ENCODE data around the gene AQP7. TPM values are rescaled to one million over a fixed set of nuclear protein-coding genes. Genes with fewer than 3 reads are reported as not detected.

AQP7 gene
- polyA plus RNA-seq, 1 donor from 2014 or later: not detected

DNA sequence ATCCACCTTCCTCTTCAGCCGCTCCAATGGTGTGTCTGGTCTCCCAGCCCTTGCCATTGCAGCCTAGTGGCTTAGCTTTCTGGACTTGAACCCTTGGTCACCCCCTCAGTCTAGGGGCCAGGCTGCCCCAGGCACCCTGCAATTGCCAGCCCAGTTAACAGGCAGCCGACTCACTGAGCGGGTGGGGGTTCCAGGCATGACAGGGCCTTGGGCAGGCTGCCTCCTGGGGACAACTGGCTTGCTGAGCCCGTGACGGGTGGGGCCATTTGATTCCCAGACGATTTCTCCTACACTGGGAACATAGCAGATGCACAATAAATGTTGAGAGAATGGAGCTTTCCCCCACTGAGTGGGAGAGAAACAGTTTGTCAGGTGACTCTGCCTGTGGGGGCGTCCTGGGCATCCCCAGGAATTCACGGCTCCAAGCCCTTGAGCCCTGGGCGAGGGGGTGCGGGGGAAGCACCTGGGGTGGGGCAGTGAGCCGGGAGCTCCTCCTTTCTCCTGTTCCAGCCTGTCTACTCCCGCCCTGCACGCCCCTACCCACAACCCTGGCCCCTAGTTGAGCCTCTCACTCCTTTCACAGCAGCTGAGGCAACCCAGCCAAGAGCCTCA is 12.6 kb upstream of the AQP7 start:
- no peak for TF ChIP-seq CTCF (IDR thresholded peaks at IDR 0.05; ENCODE audit: poor library complexity, severe bottlenecking)
- no peak for TF ChIP-seq MXI1 (conservative IDR thresholded peaks at IDR 0.05; ENCODE audit: poor library complexity, severe bottlenecking)
- TF ChIP-seq, protein P1, sequence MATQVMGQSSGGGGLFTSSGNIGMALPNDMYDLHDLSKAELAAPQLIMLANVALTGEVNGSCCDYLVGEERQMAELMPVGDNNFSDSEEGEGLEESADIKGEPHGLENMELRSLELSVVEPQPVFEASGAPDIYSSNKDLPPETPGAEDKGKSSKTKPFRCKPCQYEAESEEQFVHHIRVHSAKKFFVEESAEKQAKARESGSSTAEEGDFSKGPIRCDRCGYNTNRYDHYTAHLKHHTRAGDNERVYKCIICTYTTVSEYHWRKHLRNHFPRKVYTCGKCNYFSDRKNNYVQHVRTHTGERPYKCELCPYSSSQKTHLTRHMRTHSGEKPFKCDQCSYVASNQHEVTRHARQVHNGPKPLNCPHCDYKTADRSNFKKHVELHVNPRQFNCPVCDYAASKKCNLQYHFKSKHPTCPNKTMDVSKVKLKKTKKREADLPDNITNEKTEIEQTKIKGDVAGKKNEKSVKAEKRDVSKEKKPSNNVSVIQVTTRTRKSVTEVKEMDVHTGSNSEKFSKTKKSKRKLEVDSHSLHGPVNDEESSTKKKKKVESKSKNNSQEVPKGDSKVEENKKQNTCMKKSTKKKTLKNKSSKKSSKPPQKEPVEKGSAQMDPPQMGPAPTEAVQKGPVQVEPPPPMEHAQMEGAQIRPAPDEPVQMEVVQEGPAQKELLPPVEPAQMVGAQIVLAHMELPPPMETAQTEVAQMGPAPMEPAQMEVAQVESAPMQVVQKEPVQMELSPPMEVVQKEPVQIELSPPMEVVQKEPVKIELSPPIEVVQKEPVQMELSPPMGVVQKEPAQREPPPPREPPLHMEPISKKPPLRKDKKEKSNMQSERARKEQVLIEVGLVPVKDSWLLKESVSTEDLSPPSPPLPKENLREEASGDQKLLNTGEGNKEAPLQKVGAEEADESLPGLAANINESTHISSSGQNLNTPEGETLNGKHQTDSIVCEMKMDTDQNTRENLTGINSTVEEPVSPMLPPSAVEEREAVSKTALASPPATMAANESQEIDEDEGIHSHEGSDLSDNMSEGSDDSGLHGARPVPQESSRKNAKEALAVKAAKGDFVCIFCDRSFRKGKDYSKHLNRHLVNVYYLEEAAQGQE (IDR thresholded peaks at IDR 0.05; ENCODE audit: borderline replicate concordance): no peak
- no peak for TF ChIP-seq EP300 (conservative IDR thresholded peaks at IDR 0.05; ENCODE audit: poor library complexity, severe bottlenecking)
- no peak for TF ChIP-seq TAF1 (IDR thresholded peaks at IDR 0.05; ENCODE audit: low read depth)
- no peak for TF ChIP-seq SMC3 (conservative IDR thresholded peaks at IDR 0.05; ENCODE audit: poor library complexity)
- no peak for TF ChIP-seq EZH2 (IDR thresholded peaks at IDR 0.05; ENCODE audit: borderline replicate concordance, insufficient read depth, low read length, poor library complexity, severe bottlenecking)
- TF ChIP-seq RAD21 (conservative IDR thresholded peaks at IDR 0.05): no peak
- TF ChIP-seq POLR2AphosphoS5 (IDR thresholded peaks at IDR 0.05): no peak
- Histone ChIP-seq H3K9me2 (ENCODE audit: insufficient read depth, low read length) (no peaks in the 10 kb centered on the region), H3K27ac (ENCODE audit: low read length) (no peak overlapping the region), H2AFZ (ENCODE audit: low read depth, low read length) (no peak overlapping the region), H3K9ac (ENCODE audit: low read length) (no peak overlapping the region), H3F3A (ENCODE audit: insufficient read depth, low read length, poor library complexity, severe bottlenecking) (no peaks in the 10 kb centered on the region), H4K20me1 (ENCODE audit: insufficient read depth) (no peaks in the 10 kb centered on the region), H3K27me3 (ENCODE audit: insufficient read depth, low read depth, low read length) (no peaks in the 10 kb centered on the region), H3K4me2 (ENCODE audit: low read length) (no peak overlapping the region), H3K9me3 (ENCODE audit: low read length) (no peaks in the 10 kb centered on the region), H3K4me3 (ENCODE audit: low read length) (no peak overlapping the region), H3K36me3 (ENCODE audit: insufficient read depth, low read length) (no peaks in the 10 kb centered on the region), H3K79me2 (replicated peaks; ENCODE audit: insufficient read depth, low read length) (no peaks in the 10 kb centered on the region)

DNA sequence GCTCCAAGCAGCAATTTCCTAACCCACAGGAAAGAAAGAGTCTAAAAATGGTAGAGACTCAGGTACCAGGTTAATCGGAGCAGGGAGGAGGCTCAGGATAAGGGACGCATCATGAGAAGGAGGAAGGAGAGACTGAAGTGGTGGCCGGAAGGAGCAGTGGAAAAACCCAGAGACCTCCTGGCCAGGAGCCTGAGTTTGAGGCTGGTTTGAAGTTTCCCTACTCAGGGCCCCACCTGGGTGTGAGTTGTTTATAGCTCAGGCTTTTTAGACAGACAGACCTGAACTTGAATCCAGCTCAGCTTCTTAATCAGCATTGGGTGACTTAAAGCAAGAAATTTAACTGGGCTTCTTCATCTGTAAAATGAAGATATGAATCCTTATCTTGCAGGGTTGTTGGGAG is 11.9 kb upstream of the AQP7 start:
- H3K27ac ChIP-seq (ENCODE audit: low read length): no peak overlapping the region
- TF ChIP-seq TAF1 (IDR thresholded peaks at IDR 0.05; ENCODE audit: low read depth) (no peak), MXI1 (conservative IDR thresholded peaks at IDR 0.05; ENCODE audit: poor library complexity, severe bottlenecking) (no peak), POLR2AphosphoS5 (IDR thresholded peaks at IDR 0.05) (no peak), RAD21 (conservative IDR thresholded peaks at IDR 0.05) (no peak), CTCF (IDR thresholded peaks at IDR 0.05; ENCODE audit: poor library complexity, severe bottlenecking) (no peak), EP300 (conservative IDR thresholded peaks at IDR 0.05; ENCODE audit: poor library complexity, severe bottlenecking) (no peak), EZH2 (IDR thresholded peaks at IDR 0.05; ENCODE audit: borderline replicate concordance, insufficient read depth, low read length, poor library complexity, severe bottlenecking) (no peak), SMC3 (conservative IDR thresholded peaks at IDR 0.05; ENCODE audit: poor library complexity) (no peak)
- TF ChIP-seq, protein P1 (IDR thresholded peaks at IDR 0.05; ENCODE audit: borderline replicate concordance): no peak
- H3K27me3 ChIP-seq (ENCODE audit: insufficient read depth, low read depth, low read length): no peaks in the 10 kb centered on the region
- no peaks in the 10 kb centered on the region for H4K20me1 ChIP-seq (ENCODE audit: insufficient read depth)
- no peak overlapping the region for H3K9ac ChIP-seq (ENCODE audit: low read length)
- no peaks in the 10 kb centered on the region for H3K9me3 ChIP-seq (ENCODE audit: low read length)
- H3K36me3 ChIP-seq (ENCODE audit: insufficient read depth, low read length): no peaks in the 10 kb centered on the region
- H3K79me2 ChIP-seq (replicated peaks; ENCODE audit: insufficient read depth, low read length): no peaks in the 10 kb centered on the region
- H3K9me2 ChIP-seq (ENCODE audit: insufficient read depth, low read length): no peaks in the 10 kb centered on the region
- H2AFZ ChIP-seq (ENCODE audit: low read depth, low read length): no peak overlapping the region
- no peak overlapping the region for H3K4me3 ChIP-seq (ENCODE audit: low read length)
- H3F3A ChIP-seq (ENCODE audit: insufficient read depth, low read length, poor library complexity, severe bottlenecking): no peaks in the 10 kb centered on the region
- H3K4me2 ChIP-seq (ENCODE audit: low read length): no peak overlapping the region

Measured in neural cell (in vitro differentiated cells).